WTC11 (cell line): ENCODE results near the gene SNX3.

Experiments used
- CREM ChIP-seq: sonication (generic); formaldehyde crosslinking; IDR thresholded peaks from 2 replicates; pipeline ENCODE4 v1.8.1; 2022; ENCODE audit warnings: mild to moderate bottlenecking, missing genetic modification reagents, moderate library complexity
- CTCF ChIP-seq: fragments of 200-600 bp; IDR thresholded peaks from 2 replicates; pipeline ENCODE4 v1.8.0; 2022; ENCODE audit warnings: antibody characterized with exemption
- MYBL2 ChIP-seq: sonication (generic); formaldehyde crosslinking; IDR thresholded peaks from 2 replicates; pipeline ENCODE4 v1.8.1; 2023; ENCODE audit warnings: mild to moderate bottlenecking, moderate library complexity, missing genetic modification reagents
- NFE2L1 ChIP-seq: sonication (generic); formaldehyde crosslinking; IDR thresholded peaks from 2 replicates; pipeline ENCODE4 v1.8.1; 2023; ENCODE audit warnings: missing genetic modification reagents
- NFYB ChIP-seq: sonication (generic); formaldehyde crosslinking; conservative IDR thresholded peaks from 2 replicates; pipeline ENCODE4 v1.8.0; 2022; ENCODE audit warnings: low read depth, missing genetic modification reagents
- STAT6 ChIP-seq: sonication (generic); formaldehyde crosslinking; conservative IDR thresholded peaks from 2 replicates; pipeline ENCODE4 v1.8.1; 2023; ENCODE audit warnings: mild to moderate bottlenecking, low read depth, missing genetic modification reagents, moderate library complexity
- ZBTB21 ChIP-seq: sonication (generic); formaldehyde crosslinking; IDR thresholded peaks from 2 replicates; pipeline ENCODE4 v1.8.1; 2023; ENCODE audit warnings: mild to moderate bottlenecking, missing genetic modification reagents, borderline replicate concordance
- ZNF512 ChIP-seq: sonication (generic); formaldehyde crosslinking; IDR thresholded peaks from 2 replicates; pipeline ENCODE4 v1.8.1; 2022; ENCODE audit warnings: missing genetic modification reagents, borderline replicate concordance

- TF ChIP-seq CTCF (no peak), ZBTB21 (CRISPR knock-in tag) (no peak), NFE2L1 (CRISPR knock-in tag) (no peak), CREM (CRISPR knock-in tag) (no peak), NFYB (CRISPR knock-in tag) (no peak), MYBL2 (no peak), STAT6 (CRISPR knock-in tag) (no peak), ZNF512 (CRISPR knock-in tag) (no peak)
Observed at GRCh38 chr6:108171918-108172516, 88.8 kb downstream of the SNX3 start.
